IMR-90 (cell line): ENCODE results near the gene TMUB1. TPM values are rescaled to one million over a fixed set of nuclear protein-coding genes. Genes with fewer than 3 reads are reported as not detected.

ENCODE experiments used
- ATAC-seq: fragments of 200-7000 bp; cut with Tn5 transposase; 2 replicates; pipeline ENCODE4 v1.9.1; 2020; ENCODE audit warnings: low read depth, mild to moderate bottlenecking, moderate library complexity
- BruUV-seq: library from RNA; stranded (reverse); fragments of 400-500 nt; replicated peaks from 2 replicates; lab custom pipeline; 2021; lab: Mats Ljungman, UMichigan
- CTCF ChIA-PET: fragments of 300-600 bp; formaldehyde crosslinking; extraction: SDS; loops from one replicate; lab custom pipeline; 2021; ENCODE audit warnings: antibody characterized with exemption; lab: Yijun Ruan, JAX
- POLR2A ChIA-PET: fragments of 300-600 bp; sonication (Branson Sonifier 250); formaldehyde crosslinking; loops from one replicate; lab custom pipeline; 2022; ENCODE audit warnings: antibody characterized with exemption; ENCODE audit not compliant: unreplicated experiment; lab: Charles Lee
- DNase-seq: peaks from one replicate; pipeline ENCODE4 v3.0.0; 2013
- H2AFZ ChIP-seq: replicated peaks from 2 replicates; pipeline ENCODE3; 2013; ENCODE audit warnings: low read length, mild to moderate bottlenecking; ENCODE audit not compliant: poor library complexity
- H2AK5ac ChIP-seq: 2 replicates; pipeline ENCODE4 v1.6.1; 2013; ENCODE audit warnings: low read depth, low read length, inconsistent platforms
- H2AK9ac ChIP-seq: replicated peaks from 2 replicates; pipeline ENCODE3; 2013; ENCODE audit warnings: mild to moderate bottlenecking, low read depth, low read length, moderate library complexity; ENCODE audit not compliant: poor library complexity
- H2BK120ac ChIP-seq: 2 replicates; pipeline ENCODE4 v1.6.1; 2013; ENCODE audit warnings: low read depth, low read length, inconsistent platforms
- H2BK15ac ChIP-seq: 3 replicates; pipeline ENCODE4 v1.6.1; 2013; ENCODE audit warnings: low read depth, low read length, inconsistent platforms
- H2BK20ac ChIP-seq: 2 replicates; pipeline ENCODE4 v1.6.1; 2013; ENCODE audit warnings: low read depth, mild to moderate bottlenecking, inconsistent platforms, low read length, moderate library complexity
- H2BK5ac ChIP-seq: 2 replicates; pipeline ENCODE4 v1.6.1; 2013; ENCODE audit warnings: mild to moderate bottlenecking, low read depth, low read length, inconsistent platforms; ENCODE audit not compliant: poor library complexity, severe bottlenecking
- H3K14ac ChIP-seq: replicated peaks from 2 replicates; pipeline ENCODE4 v1.6.1; 2013; ENCODE audit warnings: low read depth, low read length, inconsistent platforms
- H3K18ac ChIP-seq: 2 replicates; pipeline ENCODE4 v1.6.1; 2013; ENCODE audit warnings: low read depth, low read length, control low read depth
- H3K23ac ChIP-seq: 2 replicates; pipeline ENCODE4 v1.6.1; 2013; ENCODE audit warnings: low read depth, low read length, inconsistent platforms
- H3K27ac ChIP-seq: 2 replicates; pipeline ENCODE4 v1.5.1; 2013; ENCODE audit warnings: mild to moderate bottlenecking, control low read depth, low read length; ENCODE audit not compliant: insufficient read depth
- H3K27me3 ChIP-seq: 2 replicates; pipeline ENCODE4 v1.6.1; 2013; ENCODE audit warnings: low read length; ENCODE audit not compliant: control insufficient read depth, insufficient read depth
- H3K36me3 ChIP-seq: 2 replicates; pipeline ENCODE4 v1.6.1; 2013; ENCODE audit warnings: low read length, mixed read lengths; ENCODE audit not compliant: control insufficient read depth, insufficient read depth
- H3K4ac ChIP-seq: 2 replicates; pipeline ENCODE4 v1.6.1; 2013; ENCODE audit warnings: low read depth, low read length, inconsistent platforms
- H3K4me1 ChIP-seq: 2 replicates; pipeline ENCODE4 v1.6.1; 2013; ENCODE audit warnings: low read length, mixed read lengths; ENCODE audit not compliant: control insufficient read depth, insufficient read depth
- H3K4me2 ChIP-seq: 2 replicates; pipeline ENCODE4 v1.6.1; 2013; ENCODE audit warnings: low read depth, mild to moderate bottlenecking, control low read depth, low read length, moderate library complexity
- H3K4me3 ChIP-seq: 2 replicates; pipeline ENCODE4 v1.5.1; 2013; ENCODE audit warnings: low read depth, mild to moderate bottlenecking, control low read depth, low read length, moderate library complexity; ENCODE audit not compliant: insufficient read depth
- H3K56ac ChIP-seq: 2 replicates; pipeline ENCODE4 v1.6.1; 2013; ENCODE audit warnings: low read length, inconsistent platforms; ENCODE audit not compliant: insufficient read depth; ENCODE audit errors: extremely low read depth
- H3K79me1 ChIP-seq, 2 experiments: 2 replicates each; pipeline ENCODE4 v1.6.1; 2013; ENCODE audit warnings: low read length in 2 of 2, inconsistent platforms in 1 of 2, low read depth in 1 of 2
- H3K9ac ChIP-seq: 2 replicates; pipeline ENCODE4 v1.6.1; 2013; ENCODE audit warnings: low read depth, low read length, control low read depth
- H3K9me1 ChIP-seq: 2 replicates; pipeline ENCODE4 v1.6.1; 2013; ENCODE audit warnings: low read length, inconsistent platforms; ENCODE audit not compliant: insufficient read depth
- H3K9me3 ChIP-seq: 2 replicates; pipeline ENCODE4 v1.6.1; 2013; ENCODE audit warnings: low read length; ENCODE audit not compliant: control insufficient read depth, insufficient read depth
- H4K20me1 ChIP-seq: 2 replicates; pipeline ENCODE4 v1.6.1; 2013; ENCODE audit warnings: low read length, inconsistent platforms; ENCODE audit not compliant: insufficient read depth
- H4K5ac ChIP-seq: 2 replicates; pipeline ENCODE4 v1.6.1; 2013; ENCODE audit warnings: mild to moderate bottlenecking, low read depth, low read length, control low read depth
- H4K8ac ChIP-seq, 2 experiments: 2 replicates each; pipeline ENCODE4 v1.6.1; 2013; ENCODE audit warnings: low read depth in 2 of 2, low read length in 2 of 2, control low read depth in 1 of 2, inconsistent platforms in 1 of 2
- H4K91ac ChIP-seq: 2 replicates; pipeline ENCODE4 v1.6.1; 2013; ENCODE audit warnings: low read depth, low read length, inconsistent platforms; ENCODE audit not compliant: insufficient read depth
- BHLHE40 ChIP-seq: fragments of 150-350 bp; IDR thresholded peaks from 2 replicates; pipeline ENCODE4 v1.6.1; 2016; ENCODE audit warnings: mild to moderate bottlenecking, low read depth, low read length
- CHD1 ChIP-seq: IDR thresholded peaks from 2 replicates; pipeline ENCODE4 v1.6.1; 2012; ENCODE audit warnings: low read depth, low read length, improper control_type of control experiment
- ELK1 ChIP-seq: fragments of 150-350 bp; IDR thresholded peaks from 2 replicates; pipeline ENCODE4 v1.6.1; 2016; ENCODE audit warnings: low read depth, mild to moderate bottlenecking, low read length, moderate library complexity, borderline replicate concordance
- FOS ChIP-seq: fragments of 150-350 bp; IDR thresholded peaks from 2 replicates; pipeline ENCODE4 v1.6.1; 2016; ENCODE audit warnings: low read depth, low read length
- MAZ ChIP-seq: IDR thresholded peaks from 2 replicates; pipeline ENCODE4 v1.6.1; 2012; ENCODE audit warnings: low read depth, mild to moderate bottlenecking, low read length, improper control_type of control experiment, moderate library complexity, borderline replicate concordance
- MXI1 ChIP-seq: IDR thresholded peaks from 2 replicates; pipeline ENCODE4 v1.6.1; 2012; ENCODE audit warnings: low read depth, mild to moderate bottlenecking, low read length, moderate library complexity, borderline replicate concordance
- NFE2L2 ChIP-seq: fragments of 150-350 bp; IDR thresholded peaks from 2 replicates; pipeline ENCODE4 v1.6.1; 2016; ENCODE audit warnings: low read depth, mild to moderate bottlenecking, low read length
- RAD21 ChIP-seq: IDR thresholded peaks from 2 replicates; pipeline ENCODE4 v1.6.1; 2012; ENCODE audit warnings: low read length, improper control_type of control experiment
- RCOR1 ChIP-seq: IDR thresholded peaks from 2 replicates; pipeline ENCODE4 v1.6.1; 2012; ENCODE audit warnings: mild to moderate bottlenecking, low read length, improper control_type of control experiment; ENCODE audit not compliant: insufficient replicate concordance
- RFX5 ChIP-seq: IDR thresholded peaks from 2 replicates; pipeline ENCODE4 v1.8.0; 2012; ENCODE audit warnings: low read depth, mild to moderate bottlenecking, low read length, moderate library complexity
- WGBS, 2 experiments: methylation state at CpG; one replicate each; pipeline versions ENCODE4 v1.1.5 to v1.1.7; 2013; ENCODE audit warnings: missing lambda C conversion rate in 2 of 2; ENCODE audit not compliant: insufficient read length in 1 of 2; ENCODE audit errors: extremely low coverage in 2 of 2; 5-methylcytosine and 5-hydroxymethylcytosine counted together
- dilution Hi-C: fragments of 300-500 bp; cut with HindIII; formaldehyde crosslinking; loops from one replicate; pipeline ENCODE4 v1.14.3; 2018; ENCODE audit warnings: low sequenced_read_pairs; ENCODE audit not compliant: unreplicated experiment
- in situ Hi-C: fragments of 300-500 bp; cut with MboI; formaldehyde crosslinking; loops from 3 replicates; pipeline ENCODE4 v1.14.3; 2019; ENCODE audit warnings: low sequenced_read_pairs, inconsistent platforms, mixed read lengths
- intact Hi-C: fragments of 100-400 bp; cut with micrococcal nuclease; formaldehyde crosslinking; loops from 2 replicates; pipeline ENCODE4 v1.10.0; 2022
- polyA plus RNA-seq, 3 experiments: library from polyadenylated mRNA; depleted of rRNA; stranded (reverse); fragments of >200 nt; gene quantifications; 2 replicates each; pipeline ENCODE4 v1.2.3, GENCODE V29; 2012; ENCODE audit warnings: low replicate concordance in 1 of 3
- total RNA-seq: library from RNA; depleted of rRNA; stranded (reverse); fragments of >200 nt; gene quantifications from 2 replicates; pipeline ENCODE4 v1.2.3, GENCODE V29; 2012

Gene TMUB1
- total and polyA plus RNA-seq, 2 of the 4 experiments (the other 2 are of a cell fraction), result 6.8 to 29.8 TPM

DNA sequence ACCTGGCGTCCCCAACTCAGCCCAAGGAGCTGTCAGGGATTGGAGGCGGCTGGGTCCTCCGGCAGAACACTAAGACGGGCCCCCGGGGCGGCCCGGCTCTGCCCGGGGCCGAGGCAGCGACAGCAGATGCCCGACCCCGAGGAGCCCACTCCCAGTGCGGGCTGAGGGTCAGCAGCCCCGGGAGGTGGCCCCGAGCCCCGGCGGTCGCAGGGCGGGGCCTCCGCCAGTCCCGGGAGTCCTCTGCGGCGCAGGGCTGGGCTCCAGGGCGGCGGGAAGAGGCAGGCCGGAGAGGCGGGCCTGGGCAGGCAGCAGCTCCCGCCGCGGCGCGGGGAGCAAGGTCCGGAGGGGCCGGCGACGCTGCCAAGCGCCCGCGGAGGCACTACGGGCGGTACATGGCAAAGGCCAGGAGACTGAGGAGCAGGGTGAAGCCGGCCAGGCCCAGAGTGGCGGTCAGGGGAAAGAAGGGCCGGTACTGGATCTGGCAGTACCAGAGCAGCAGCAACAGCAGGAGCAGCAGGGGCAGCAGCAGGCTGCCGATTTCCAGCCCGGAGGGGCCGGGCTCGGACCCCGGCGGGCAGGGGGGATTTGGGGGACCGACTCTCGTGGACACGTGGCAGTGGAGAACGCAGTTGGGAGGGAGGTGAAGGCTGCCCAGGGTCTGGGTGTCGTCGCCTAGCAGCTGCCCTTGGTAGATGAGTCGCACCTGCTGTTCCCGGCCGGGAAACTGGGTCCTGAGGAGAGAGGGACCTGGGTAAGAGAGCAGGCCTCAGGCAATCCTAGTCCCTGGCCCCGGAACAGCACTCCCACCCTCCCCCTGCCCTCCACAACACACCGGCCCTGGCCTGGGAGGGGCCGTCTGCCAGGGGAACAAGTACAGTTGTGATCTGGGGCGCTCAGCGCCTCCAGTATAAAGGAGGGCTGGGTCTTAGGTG is 1.9 kb downstream of the TMUB1 start:
- peak overlapping the region; percentile 80 for H2AK5ac ChIP-seq
- no peak overlapping the region; the same call in 1 of the 2 replicates for H2BK120ac ChIP-seq
- no peak overlapping the region for H4K5ac ChIP-seq
- H3K4me3 ChIP-seq, result no peak overlapping the region
- H4K8ac ChIP-seq, result peak overlapping the region; percentile 55 to 89; a peak in 2 of 4 replicates
- peak overlapping the region; percentile 62 for H3K27ac ChIP-seq
- H3K79me1 ChIP-seq, result peaks cover 12 to 53% of the 10 kb centered on the region in 2 experiments; a peak in 3 of 4 replicates
- intact Hi-C loops (loop anchor here (2.0 kb wide), 1 partner anchor 23 kb away; the partner anchor contains the start of gene SLC4A2), dilution Hi-C loops (no loop called here), in situ Hi-C loops (no loop called here)
- peaks cover 11% of the 10 kb centered on the region; the same call in 1 of the 2 replicates for H4K20me1 ChIP-seq
- peak overlapping the region; percentile 89 for H4K91ac ChIP-seq
- no peak overlapping the region for H3K18ac ChIP-seq
- BruUV-seq, result no TSS peak
- H2BK20ac ChIP-seq, result no peak overlapping the region
- CTCF ChIA-PET, result no interaction called here
- H2AK9ac ChIP-seq, result peak overlapping the region; percentile 90
- peaks cover 16% of the 10 kb centered on the region; the same call in 1 of the 2 replicates for H3K36me3 ChIP-seq
- ATAC-seq (peak; percentile 0), DNase-seq (no peak)
- no peak for TF ChIP-seq NFE2L2
- TF ChIP-seq RFX5, result no peak
- TF ChIP-seq MXI1, result no peak
- no peak for TF ChIP-seq ELK1
- TF ChIP-seq CHD1, result no peak
- no peak for TF ChIP-seq MAZ
- TF ChIP-seq BHLHE40, result no peak
- TF ChIP-seq RAD21, result no peak
- TF ChIP-seq RCOR1, result no peak
- TF ChIP-seq FOS, result no peak
- no peaks in the 10 kb centered on the region for H3K9me3 ChIP-seq
- H3K23ac ChIP-seq, result 0 out of 2 replicates have a peak overlapping the region, but pooled peaks have one; percentile 70
- peaks cover 25% of the 10 kb centered on the region for H3K4me1 ChIP-seq
- peak overlapping the region; percentile 42 for H2BK5ac ChIP-seq
- H2BK15ac ChIP-seq, result 0 out of 3 replicates have a peak overlapping the region, but pooled peaks have one; percentile 61
- H3K4me2 ChIP-seq, result peak overlapping the region; percentile 71; the same call in 1 of the 2 replicates
- peak overlapping the region; percentile 37; the same call in 1 of the 2 replicates for H3K14ac ChIP-seq
- peak overlapping the region; percentile 84 for H2AFZ ChIP-seq
- peak overlapping the region; percentile 48 for H3K9ac ChIP-seq
- peak overlapping the region; percentile 51; the same call in 1 of the 2 replicates for H3K56ac ChIP-seq
- 8% methylated on average over 28 of the region's 64 CpGs; no CpG with 5 or more reads in 1 of the 2 experiments for WGBS, 2 experiments
- peak overlapping the region; percentile 89 for H3K4ac ChIP-seq
- POLR2A ChIA-PET, result interaction anchor here (0.5 to 1.0 kb wide), 2 partner anchors 13 to 19 kb away, joined by 3 to 7 read pairs; no protein-coding TSS in a partner anchor
- H3K9me1 ChIP-seq, result peaks cover 6% of the 10 kb centered on the region; the same call in 1 of the 2 replicates
- H3K27me3 ChIP-seq, result no peaks in the 10 kb centered on the region
